Astrocyte (in vitro differentiated cells and primary cell): ENCODE measurements around the gene GP2. TPM values are rescaled to one million over a fixed set of nuclear protein-coding genes. Genes with fewer than 3 reads are reported as not detected.

Experiments used
- DNase-seq: peaks from one replicate; pipeline ENCODE4 v3.0.0-alpha.2; 2010; ENCODE audit warnings: low read depth
- FAIRE-seq: peaks from 2 replicates; lab custom pipeline; 2011; peaks lifted over from hg19 to GRCh38; lab: Jason Lieb, UNC
- H2AFZ ChIP-seq: 2 replicates; pipeline ENCODE4 v1.6.0; 2012; ENCODE audit warnings: low read depth, low read length, inconsistent platforms
- H3K27ac ChIP-seq: 2 replicates; pipeline ENCODE4 v1.5.1; 2011; ENCODE audit warnings: low read depth, low read length, inconsistent platforms
- H3K27me3 ChIP-seq: 2 replicates; pipeline ENCODE4 v1.6.0; 2011; ENCODE audit warnings: low read length, inconsistent platforms; ENCODE audit not compliant: insufficient read depth
- H3K36me3 ChIP-seq: 2 replicates; pipeline ENCODE4 v1.5.1; 2011; ENCODE audit warnings: low read length, inconsistent platforms; ENCODE audit not compliant: insufficient read depth
- H3K4me1 ChIP-seq: 2 replicates; pipeline ENCODE4 v1.5.1; 2011; ENCODE audit warnings: low read length, inconsistent platforms; ENCODE audit not compliant: insufficient read depth
- H3K4me2 ChIP-seq: 2 replicates; pipeline ENCODE4 v1.6.0; 2012; ENCODE audit warnings: low read length, inconsistent platforms
- H3K4me3 ChIP-seq: 2 replicates; pipeline ENCODE4 v1.5.1; 2011; ENCODE audit warnings: low read depth, mild to moderate bottlenecking, low read length, inconsistent platforms; ENCODE audit not compliant: insufficient read depth
- H3K79me2 ChIP-seq: 2 replicates; pipeline ENCODE4 v1.6.0; 2012; ENCODE audit warnings: mild to moderate bottlenecking, low read length, inconsistent platforms; ENCODE audit not compliant: insufficient read depth
- H3K9ac ChIP-seq: 2 replicates; pipeline ENCODE4 v1.6.0; 2012; ENCODE audit warnings: mild to moderate bottlenecking, low read length, inconsistent platforms
- H3K9me3 ChIP-seq: 2 replicates; pipeline ENCODE4 v1.5.1; 2012; ENCODE audit warnings: low read depth, mild to moderate bottlenecking, low read length, inconsistent platforms; ENCODE audit not compliant: insufficient read depth
- H4K20me1 ChIP-seq: 2 replicates; pipeline ENCODE4 v1.6.0; 2012; ENCODE audit warnings: low read length, inconsistent platforms; ENCODE audit not compliant: insufficient read depth
- H3K27ac Mint-ChIP-seq: one replicate; pipeline ENCODE4 v1.8.0; 2021; ENCODE audit warnings: mild to moderate bottlenecking, mixed read lengths; ENCODE audit not compliant: unreplicated experiment
- H3K27me3 Mint-ChIP-seq: one replicate; pipeline ENCODE4 v1.8.0; 2021; ENCODE audit warnings: low read depth, mixed read lengths; ENCODE audit not compliant: unreplicated experiment
- H3K36me3 Mint-ChIP-seq: one replicate; pipeline ENCODE4 v1.8.0; 2021; ENCODE audit warnings: low read depth, mixed read lengths; ENCODE audit not compliant: unreplicated experiment
- H3K4me1 Mint-ChIP-seq: one replicate; pipeline ENCODE4 v1.8.0; 2021; ENCODE audit warnings: low read depth, mixed read lengths; ENCODE audit not compliant: unreplicated experiment
- H3K4me3 Mint-ChIP-seq: one replicate; pipeline ENCODE4 v1.8.0; 2021; ENCODE audit warnings: mild to moderate bottlenecking, moderate library complexity, mixed read lengths; ENCODE audit not compliant: unreplicated experiment
- H3K9me3 Mint-ChIP-seq: one replicate; pipeline ENCODE4 v1.8.0; 2021; ENCODE audit warnings: mild to moderate bottlenecking, mixed read lengths; ENCODE audit not compliant: unreplicated experiment
- CTCF ChIP-seq: IDR thresholded peaks from 2 replicates; pipeline ENCODE4 v1.5.1; 2011; ENCODE audit warnings: low read depth, mild to moderate bottlenecking, inconsistent platforms, low read length, moderate library complexity; ENCODE audit not compliant: insufficient read depth
- EZH2 ChIP-seq: IDR thresholded peaks from 2 replicates; pipeline ENCODE4 v1.6.1; 2012; ENCODE audit warnings: mild to moderate bottlenecking, low read length, inconsistent platforms; ENCODE audit not compliant: insufficient read depth
- total RNA-seq: library from RNA; stranded (reverse); gene quantifications from 2 replicates; pipeline ENCODE4 v1.2.1, GENCODE V29; 2021

Gene GP2
- total RNA-seq, 1 donor from 2014 or later: not detected

GRCh38 chr16:20271893-20272292, 55.4 kb downstream of the GP2 start:
- H3K4me3 ChIP-seq: no peak overlapping the region
- H4K20me1 ChIP-seq: no peaks in the 10 kb centered on the region
- no peak overlapping the region for H3K27ac Mint-ChIP-seq
- no peaks in the 10 kb centered on the region for H3K36me3 ChIP-seq
- no peak overlapping the region for H3K4me2 ChIP-seq
- H3K9me3 Mint-ChIP-seq: no peaks in the 10 kb centered on the region
- no peak for TF ChIP-seq EZH2
- TF ChIP-seq CTCF: no peak
- no peaks in the 10 kb centered on the region for H3K27me3 ChIP-seq
- no peaks in the 10 kb centered on the region for H3K79me2 ChIP-seq
- H2AFZ ChIP-seq: no peak overlapping the region
- H3K9ac ChIP-seq: no peak overlapping the region
- no peaks in the 10 kb centered on the region for H3K36me3 Mint-ChIP-seq
- H3K9me3 ChIP-seq: no peaks in the 10 kb centered on the region
- no peaks in the 10 kb centered on the region for H3K4me1 ChIP-seq
- H3K27me3 Mint-ChIP-seq: peaks cover 3% of the 10 kb centered on the region
- no peak overlapping the region for H3K27ac ChIP-seq
- no peak for FAIRE-seq
- no peak for DNase-seq
- H3K4me3 Mint-ChIP-seq: no peak overlapping the region
- no peaks in the 10 kb centered on the region for H3K4me1 Mint-ChIP-seq

- no peak overlapping the region for H3K27ac ChIP-seq
- no peak overlapping the region for H3K27ac Mint-ChIP-seq
- H4K20me1 ChIP-seq: no peaks in the 10 kb centered on the region
- DNase-seq: no peak
- TF ChIP-seq CTCF: no peak
- TF ChIP-seq EZH2: no peak
- FAIRE-seq: no peak
- no peaks in the 10 kb centered on the region for H3K9me3 ChIP-seq
- H3K4me2 ChIP-seq: no peak overlapping the region
- H3K9ac ChIP-seq: no peak overlapping the region
- H3K27me3 Mint-ChIP-seq: peaks cover 3% of the 10 kb centered on the region
- H3K4me3 Mint-ChIP-seq: no peak overlapping the region
- H3K4me1 Mint-ChIP-seq: peaks cover 2% of the 10 kb centered on the region
- no peak overlapping the region for H3K4me3 ChIP-seq
- H3K79me2 ChIP-seq: no peaks in the 10 kb centered on the region
- H3K4me1 ChIP-seq: no peaks in the 10 kb centered on the region
- no peaks in the 10 kb centered on the region for H3K9me3 Mint-ChIP-seq
- no peaks in the 10 kb centered on the region for H3K27me3 ChIP-seq
- no peaks in the 10 kb centered on the region for H3K36me3 ChIP-seq
- H3K36me3 Mint-ChIP-seq: no peaks in the 10 kb centered on the region
- no peak overlapping the region for H2AFZ ChIP-seq
These were observed 58.9 kb downstream of the GP2 start for GRCh38 chr16:20268409-20268808.

- TF ChIP-seq CTCF (no peak), EZH2 (no peak)
- Histone ChIP-seq H3K27ac (no peak overlapping the region), H3K36me3 (no peaks in the 10 kb centered on the region), H3K9ac (no peak overlapping the region), H3K79me2 (no peaks in the 10 kb centered on the region), H2AFZ (no peak overlapping the region), H3K4me1 (no peaks in the 10 kb centered on the region), H3K27me3 (no peaks in the 10 kb centered on the region), H4K20me1 (no peaks in the 10 kb centered on the region), H3K9me3 (no peaks in the 10 kb centered on the region), H3K4me3 (no peak overlapping the region), H3K4me2 (no peak overlapping the region)
- no peak for DNase-seq
- no peak for FAIRE-seq
- peaks cover 2% of the 10 kb centered on the region for H3K4me1 Mint-ChIP-seq
- peaks cover 3% of the 10 kb centered on the region for H3K27me3 Mint-ChIP-seq
- H3K27ac Mint-ChIP-seq: no peak overlapping the region
- H3K4me3 Mint-ChIP-seq: no peak overlapping the region
- no peaks in the 10 kb centered on the region for H3K36me3 Mint-ChIP-seq
- H3K9me3 Mint-ChIP-seq: no peaks in the 10 kb centered on the region
These were observed 62.3 kb downstream of the GP2 start for GRCh38 chr16:20265019-20265418.
